ENCODE results near the gene ANGPTL2.

- TF ChIP-seq CTCF (IDR thresholded peaks at IDR 0.05), result no peak
- TF ChIP-seq POLR2A (IDR thresholded peaks at IDR 0.05; ENCODE audit: low read depth), result no peak
- no peak for TF ChIP-seq POLR2AphosphoS5 (IDR thresholded peaks at IDR 0.05)
Measured at GRCh38 chr9:127092041-127092608, 30.3 kb downstream of the ANGPTL2 start.

All from esophagus muscularis mucosa (tissue), 3 donors.